ENCODE data around the gene LBX1.

Gene LBX1

GRCh38 chr10:101224060-101224909, 5.0 kb downstream of the LBX1 start:
- Histone ChIP-seq H3K36me3 (no peaks in the 10 kb centered on the region), H3K4me3 (no peak overlapping the region), H3K9me3 (no peaks in the 10 kb centered on the region), H3K27me3 (peaks cover 15 to 100% of the 10 kb centered on the region in 2 donors), H3K4me1 (peaks cover 0 to 70% (median 55%) of the 10 kb centered on the region in 4 donors), H3K27ac (no peak overlapping the region)
- no peak for DNase-seq
- no peak for TF ChIP-seq CTCF (IDR thresholded peaks at IDR 0.05)
- intact Hi-C loops (cut with DNase I; ENCODE audit: low total_unique reads): no loop called here

DNA sequence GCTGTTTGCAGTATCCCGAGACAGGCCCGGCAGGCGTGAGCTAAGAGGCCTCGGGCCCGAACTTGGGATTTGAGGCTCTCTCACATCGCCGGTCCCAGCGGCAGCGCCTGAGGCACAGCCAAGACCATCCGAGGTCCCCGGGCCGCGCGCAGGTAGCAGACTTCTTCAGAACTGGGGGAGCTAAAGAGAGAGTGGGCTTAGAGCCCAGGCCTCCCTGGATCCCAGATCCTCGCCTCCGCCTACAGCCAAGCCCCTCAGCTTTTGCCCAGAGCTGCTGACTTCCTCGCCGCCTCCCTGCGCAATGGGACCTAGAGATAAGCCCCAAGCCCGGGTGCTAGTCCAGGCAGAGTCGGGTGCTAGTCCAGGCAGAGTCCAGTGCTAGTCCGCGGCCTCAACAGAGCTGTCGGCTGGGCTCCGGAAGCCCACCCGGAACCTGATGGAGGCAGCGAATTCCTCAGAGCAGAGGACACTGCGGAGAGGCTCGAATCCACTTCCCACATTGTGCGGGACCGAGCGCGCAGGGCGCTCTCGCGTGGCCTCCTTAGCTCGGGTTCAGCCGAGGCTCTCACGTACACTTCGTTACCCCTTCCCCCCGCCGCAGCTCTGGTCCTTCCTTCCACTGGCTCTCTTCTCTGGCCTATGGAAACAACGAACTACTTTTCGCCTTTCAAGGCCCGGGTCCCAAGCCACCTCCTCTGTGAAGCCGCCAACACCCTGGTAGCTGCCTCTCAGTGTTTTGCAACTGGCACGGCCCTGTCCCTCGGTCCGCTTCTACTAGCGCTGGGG, 5.8 kb downstream of the LBX1 start:
- peaks cover 14 to 100% of the 10 kb centered on the region in 2 donors for H3K27me3 ChIP-seq
- no peaks in the 10 kb centered on the region for H3K36me3 ChIP-seq
- DNase-seq: no peak
- no peak overlapping the region for H3K27ac ChIP-seq
- H3K4me3 ChIP-seq: peak overlapping the region; percentile 32 to 48
- H3K9me3 ChIP-seq: no peaks in the 10 kb centered on the region
- intact Hi-C loops (cut with DNase I; ENCODE audit: low total_unique reads): no loop called here
- no peak for TF ChIP-seq CTCF (IDR thresholded peaks at IDR 0.05)
- peaks cover 0 to 62% (median 47%) of the 10 kb centered on the region in 4 donors for H3K4me1 ChIP-seq

GRCh38 chr10:101222683-101223273, 6.5 kb downstream of the LBX1 start:
- Histone ChIP-seq H3K4me1 (peaks cover 0 to 61% (median 45%) of the 10 kb centered on the region in 4 donors), H3K36me3 (no peaks in the 10 kb centered on the region), H3K4me3 (peak overlapping the region; percentile 32 to 48), H3K27me3 (peaks cover 11 to 100% of the 10 kb centered on the region in 2 donors), H3K27ac (no peak overlapping the region), H3K9me3 (no peaks in the 10 kb centered on the region)
- no peak for DNase-seq
- TF ChIP-seq CTCF (IDR thresholded peaks at IDR 0.05): no peak
- intact Hi-C loops (cut with DNase I; ENCODE audit: low total_unique reads): no loop called here

DNA sequence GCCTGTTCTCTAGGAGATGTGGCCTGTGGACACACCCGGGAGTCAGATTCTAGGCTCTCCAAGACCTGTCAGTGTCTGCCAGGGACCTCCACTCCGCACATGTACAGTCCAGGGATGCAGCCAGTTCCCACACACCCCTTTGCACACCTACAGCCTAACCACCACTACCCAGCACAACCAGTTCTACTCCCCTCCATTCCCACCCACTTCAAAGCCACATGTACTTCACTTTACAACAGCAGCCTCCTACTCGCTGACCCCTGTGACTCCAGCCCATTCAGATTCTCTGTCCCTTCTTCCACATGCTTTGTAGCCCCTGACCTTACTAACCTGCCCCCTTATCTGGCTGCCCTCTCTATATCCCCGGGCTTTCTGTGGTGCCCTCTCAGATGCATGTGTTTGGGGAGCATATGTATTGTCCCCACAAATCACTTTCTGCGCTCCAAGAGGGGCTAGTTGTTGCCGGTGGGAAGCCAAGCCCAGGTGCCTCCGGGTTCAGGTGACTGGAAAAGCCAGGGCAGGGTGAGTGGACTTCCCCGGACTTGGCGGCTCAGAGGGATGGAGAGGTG, 7.2 kb downstream of the LBX1 start:
- TF ChIP-seq CTCF (IDR thresholded peaks at IDR 0.05): no peak
- intact Hi-C loops (cut with DNase I; ENCODE audit: low total_unique reads): no loop called here
- Histone ChIP-seq H3K27me3 (peaks cover 13 to 100% of the 10 kb centered on the region in 2 donors), H3K4me3 (no peak overlapping the region), H3K4me1 (peaks cover 0 to 63% (median 48%) of the 10 kb centered on the region in 4 donors), H3K36me3 (no peaks in the 10 kb centered on the region), H3K9me3 (no peaks in the 10 kb centered on the region), H3K27ac (no peak overlapping the region)
- DNase-seq: no peak

- intact Hi-C loops (cut with DNase I; ENCODE audit: low total_unique reads): no loop called here
- H3K4me3 ChIP-seq: no peak overlapping the region
- no peaks in the 10 kb centered on the region for H3K9me3 ChIP-seq
- no peak for DNase-seq
- no peaks in the 10 kb centered on the region for H3K36me3 ChIP-seq
- H3K4me1 ChIP-seq: peaks cover 0 to 63% (median 47%) of the 10 kb centered on the region in 4 donors
- no peak for TF ChIP-seq CTCF (IDR thresholded peaks at IDR 0.05)
- H3K27me3 ChIP-seq: peaks cover 13 to 100% of the 10 kb centered on the region in 2 donors
- no peak overlapping the region for H3K27ac ChIP-seq
Measured at GRCh38 chr10:101221549-101221948, 7.7 kb downstream of the LBX1 start.

Data from tibial artery (tissue), 4 donors.